ENCODE data around the gene COX6B1.

Gene COX6B1

DNA sequence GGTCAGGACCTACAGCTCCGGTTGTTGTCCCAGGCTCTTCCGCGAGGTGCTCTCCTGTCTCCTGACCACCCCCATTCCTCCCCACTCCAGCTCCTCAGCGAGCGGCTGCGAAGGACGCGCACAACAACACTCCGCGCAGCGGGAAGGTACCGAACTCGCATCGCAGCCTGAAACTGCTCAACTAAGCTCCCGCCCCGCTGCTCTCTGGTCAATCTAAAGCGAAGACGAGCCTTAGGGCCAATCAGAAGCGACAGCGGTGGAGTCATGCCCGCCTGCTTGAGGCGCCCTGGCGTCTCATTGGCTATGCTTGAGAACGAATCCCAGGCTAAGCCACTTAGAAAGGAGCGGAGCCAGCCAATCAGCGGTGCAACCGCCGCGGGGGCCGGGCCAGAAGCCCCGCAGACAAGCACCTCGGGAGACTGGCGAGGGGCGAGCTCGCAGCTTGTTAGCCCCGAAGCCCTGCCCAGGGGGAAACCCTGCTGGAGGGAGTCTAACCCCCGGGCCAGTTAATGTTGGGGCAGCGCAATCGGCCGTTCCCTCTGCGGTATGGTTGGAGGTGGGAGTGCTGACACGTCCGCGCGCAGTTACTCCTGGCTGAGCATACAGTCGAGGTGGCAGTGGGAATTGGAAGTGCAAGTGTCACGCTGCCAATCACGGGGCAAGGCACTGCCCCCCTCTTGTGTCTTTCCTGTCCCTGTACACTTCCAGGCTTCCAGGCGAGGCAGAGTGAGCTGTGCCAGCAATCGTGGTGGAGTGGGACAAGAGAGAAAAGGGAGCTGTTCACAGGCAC, 54.3 kb downstream of the COX6B1 start:
- peak overlapping the region; percentile 56 for H3K27ac ChIP-seq (ENCODE audit: extremely low read depth, low read depth, low read length)
- CTCF ChIA-PET, result interaction anchor here (0.5 to 5.7 kb wide), 23 partner anchors 8 to 575 kb away, joined by 3 to 46 read pairs (median 4); partner anchors contain the start of genes COX6B1 and OVOL3
- POLR2A ChIA-PET, result interaction anchor here (0.5 to 2.6 kb wide), 37 partner anchors 8 to 1668 kb away, joined by 3 to 38 read pairs (median 4); partner anchors contain the start of genes ALKBH6, COX6B1, HAUS5 and LIN37
- peak; percentile 73 for TF ChIP-seq ZNF24 (tag by site-specific recombination; IDR thresholded peaks at IDR 0.05)
- TF ChIP-seq ZBTB26 (tag by site-specific recombination; optimal IDR thresholded peaks at IDR 0.05), result peak; percentile 76
- TF ChIP-seq ZNF362 (tag by site-specific recombination; IDR thresholded peaks at IDR 0.05), result peak; percentile 41; the same call in 1 of the 2 replicates
- TF ChIP-seq ZNF664 (tag by site-specific recombination; IDR thresholded peaks at IDR 0.05), result 0 out of 2 replicates have a peak, but pooled peaks have one; percentile 18
- no peak for TF ChIP-seq ZNF530 (tag by site-specific recombination; IDR thresholded peaks at IDR 0.05; ENCODE audit: low read depth)
- TF ChIP-seq ZNF157 (tag by site-specific recombination; IDR thresholded peaks at IDR 0.05), result no peak
- peak; percentile 87 for TF ChIP-seq ZBTB17 (tag by site-specific recombination; IDR thresholded peaks at IDR 0.05)
- no peak for TF ChIP-seq HOXC10 (CRISPR knock-in tag; IDR thresholded peaks at IDR 0.05)
- peak; percentile 71 for TF ChIP-seq ZBTB8A (tag by site-specific recombination; IDR thresholded peaks at IDR 0.05)
- TF ChIP-seq ZNF324 (tag by site-specific recombination; IDR thresholded peaks at IDR 0.05), result 0 out of 2 replicates have a peak, but pooled peaks have one; percentile 16
- TF ChIP-seq, protein P1, sequence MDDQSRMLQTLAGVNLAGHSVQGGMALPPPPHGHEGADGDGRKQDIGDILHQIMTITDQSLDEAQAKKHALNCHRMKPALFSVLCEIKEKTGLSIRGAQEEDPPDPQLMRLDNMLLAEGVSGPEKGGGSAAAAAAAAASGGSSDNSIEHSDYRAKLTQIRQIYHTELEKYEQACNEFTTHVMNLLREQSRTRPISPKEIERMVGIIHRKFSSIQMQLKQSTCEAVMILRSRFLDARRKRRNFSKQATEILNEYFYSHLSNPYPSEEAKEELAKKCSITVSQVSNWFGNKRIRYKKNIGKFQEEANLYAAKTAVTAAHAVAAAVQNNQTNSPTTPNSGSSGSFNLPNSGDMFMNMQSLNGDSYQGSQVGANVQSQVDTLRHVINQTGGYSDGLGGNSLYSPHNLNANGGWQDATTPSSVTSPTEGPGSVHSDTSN (CRISPR knock-in tag; IDR thresholded peaks at IDR 0.05), result peak; percentile 98
- TF ChIP-seq ZNF239 (tag by site-specific recombination; IDR thresholded peaks at IDR 0.05), result no peak
- peak; percentile 88 for TF ChIP-seq ZNF341 (tag by site-specific recombination; IDR thresholded peaks at IDR 0.05; ENCODE audit: low read depth)
- peak; percentile 89; the same call in 1 of the 2 replicates for TF ChIP-seq ZBTB7A (tag by site-specific recombination; IDR thresholded peaks at IDR 0.05; ENCODE audit: low read depth)
- TF ChIP-seq ZNF76 (tag by site-specific recombination; IDR thresholded peaks at IDR 0.05; ENCODE audit: borderline replicate concordance, low read depth), result peak; percentile 72; the same call in 1 of the 2 replicates
- TF ChIP-seq ZNF521 (tag by site-specific recombination; IDR thresholded peaks at IDR 0.05), result no peak
- peak; percentile 88 for TF ChIP-seq FEZF1 (tag by site-specific recombination; IDR thresholded peaks at IDR 0.05)
- TF ChIP-seq GLIS2 (tag by site-specific recombination; IDR thresholded peaks at IDR 0.05), result peak; percentile 99
- peak; percentile 62 for TF ChIP-seq KLF9 (tag by site-specific recombination; IDR thresholded peaks at IDR 0.05; ENCODE audit: low read depth)
- TF ChIP-seq ZNF843 (tag by site-specific recombination; IDR thresholded peaks at IDR 0.05), result 0 out of 2 replicates have a peak, but pooled peaks have one; percentile 71
- TF ChIP-seq ZNF549 (tag by site-specific recombination; IDR thresholded peaks at IDR 0.05), result no peak
- TF ChIP-seq ZNF394 (tag by site-specific recombination; IDR thresholded peaks at IDR 0.05; ENCODE audit: borderline replicate concordance), result no peak
- TF ChIP-seq SP2 (tag by site-specific recombination; IDR thresholded peaks at IDR 0.05), result peak; percentile 100
- TF ChIP-seq, protein P2, sequence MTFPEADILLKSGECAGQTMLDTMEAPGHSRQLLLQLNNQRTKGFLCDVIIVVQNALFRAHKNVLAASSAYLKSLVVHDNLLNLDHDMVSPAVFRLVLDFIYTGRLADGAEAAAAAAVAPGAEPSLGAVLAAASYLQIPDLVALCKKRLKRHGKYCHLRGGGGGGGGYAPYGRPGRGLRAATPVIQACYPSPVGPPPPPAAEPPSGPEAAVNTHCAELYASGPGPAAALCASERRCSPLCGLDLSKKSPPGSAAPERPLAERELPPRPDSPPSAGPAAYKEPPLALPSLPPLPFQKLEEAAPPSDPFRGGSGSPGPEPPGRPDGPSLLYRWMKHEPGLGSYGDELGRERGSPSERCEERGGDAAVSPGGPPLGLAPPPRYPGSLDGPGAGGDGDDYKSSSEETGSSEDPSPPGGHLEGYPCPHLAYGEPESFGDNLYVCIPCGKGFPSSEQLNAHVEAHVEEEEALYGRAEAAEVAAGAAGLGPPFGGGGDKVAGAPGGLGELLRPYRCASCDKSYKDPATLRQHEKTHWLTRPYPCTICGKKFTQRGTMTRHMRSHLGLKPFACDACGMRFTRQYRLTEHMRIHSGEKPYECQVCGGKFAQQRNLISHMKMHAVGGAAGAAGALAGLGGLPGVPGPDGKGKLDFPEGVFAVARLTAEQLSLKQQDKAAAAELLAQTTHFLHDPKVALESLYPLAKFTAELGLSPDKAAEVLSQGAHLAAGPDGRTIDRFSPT (tag by site-specific recombination; IDR thresholded peaks at IDR 0.05), result peak; percentile 79; the same call in 1 of the 2 replicates
- peak; percentile 34; the same call in 1 of the 2 replicates for TF ChIP-seq WT1 (tag by site-specific recombination; IDR thresholded peaks at IDR 0.05)
- TF ChIP-seq ZNF2 (tag by site-specific recombination; IDR thresholded peaks at IDR 0.05), result peak; percentile 94; the same call in 1 of the 2 replicates
- TF ChIP-seq ZSCAN30 (tag by site-specific recombination; IDR thresholded peaks at IDR 0.05), result no peak
- TF ChIP-seq ZNF292 (tag by site-specific recombination; IDR thresholded peaks at IDR 0.05; ENCODE audit: borderline replicate concordance, low read depth), result no peak
- peak; percentile 18; the same call in 1 of the 2 replicates for TF ChIP-seq KLF16 (tag by site-specific recombination; IDR thresholded peaks at IDR 0.05)
- TF ChIP-seq KLF8 (tag by site-specific recombination; IDR thresholded peaks at IDR 0.05), result peak; percentile 73
- no peak for TF ChIP-seq ZNF19 (tag by site-specific recombination; IDR thresholded peaks at IDR 0.05; ENCODE audit: low read depth)

More for the DNA sequence above, 54.3 kb downstream of the COX6B1 start:
- Histone ChIP-seq H3K4me3 (ENCODE audit: low read depth, low read length) (peak overlapping the region; percentile 50), H3K36me3 (ENCODE audit: control insufficient read depth in 2 of 2, insufficient read depth in 1 of 2, low read length in 2 of 2) (no peaks in the 10 kb centered on the region; a peak in 1 of 3 replicates), H3K9me3 (ENCODE audit: control insufficient read depth, insufficient read depth, low read depth, low read length) (no peaks in the 10 kb centered on the region), H3K4me1 (ENCODE audit: control insufficient read depth, insufficient read depth, low read length) (peaks cover 6% of the 10 kb centered on the region)

Data from HEK293 (cell line).